22Rv1 (cell line): ENCODE results near the gene WDR54.
A peak's percentile ranks its signal among the peaks of the same experiment; 100 is the strongest.

Experiments
- H3K27ac ChIP-seq: fragments of 450-650 bp; 2 replicates; pipeline ENCODE4 v1.5.1; 2017
- ZFX ChIP-seq: fragments of 450-650 bp; IDR thresholded peaks from 2 replicates; pipeline ENCODE4 v1.6.1; 2017; ENCODE audit warnings: antibody characterized with exemption, borderline replicate concordance
- TF ChIP-seq, protein P1 (sequence below): fragments of 450-650 bp; IDR thresholded peaks from 2 replicates; pipeline ENCODE4 v1.5.1; 2017; ENCODE audit warnings: mild to moderate bottlenecking

WDR54 gene

DNA sequence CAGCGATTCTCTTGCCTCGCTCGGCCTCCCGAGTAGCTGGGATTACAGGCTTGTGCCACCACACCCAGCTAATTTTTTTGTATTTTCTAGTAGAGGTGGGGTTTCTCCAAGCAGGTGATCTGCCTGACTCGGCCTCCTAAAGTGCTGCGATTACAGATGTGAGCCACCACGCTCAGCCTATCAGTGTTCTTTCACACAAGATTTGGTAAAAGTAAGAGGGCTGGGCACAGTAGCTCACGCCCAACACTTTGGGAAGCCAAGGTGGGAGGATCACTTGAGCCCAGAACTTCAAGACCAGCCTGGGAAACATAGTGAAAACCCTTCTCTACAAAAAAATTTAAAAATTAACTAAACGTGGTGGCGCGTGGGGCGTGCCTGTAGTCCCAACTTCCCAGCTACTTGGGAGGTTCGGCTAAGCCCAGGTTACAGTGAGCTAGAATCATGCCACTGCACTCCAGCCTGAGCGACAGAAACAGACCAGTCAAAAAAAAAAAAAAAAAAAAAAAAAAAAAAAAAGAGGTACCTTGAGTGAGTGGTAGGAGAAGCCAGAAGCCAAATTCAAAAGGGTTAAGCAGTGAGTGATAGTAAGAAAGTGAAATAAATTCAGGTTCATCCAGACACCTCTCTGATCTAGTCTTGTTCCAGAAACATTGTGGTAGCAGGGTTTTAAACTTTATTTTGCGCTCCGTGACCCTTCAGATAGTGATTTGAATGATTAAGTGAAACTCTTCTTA is 50.0 kb downstream of the WDR54 start:
- TF ChIP-seq, protein P1, sequence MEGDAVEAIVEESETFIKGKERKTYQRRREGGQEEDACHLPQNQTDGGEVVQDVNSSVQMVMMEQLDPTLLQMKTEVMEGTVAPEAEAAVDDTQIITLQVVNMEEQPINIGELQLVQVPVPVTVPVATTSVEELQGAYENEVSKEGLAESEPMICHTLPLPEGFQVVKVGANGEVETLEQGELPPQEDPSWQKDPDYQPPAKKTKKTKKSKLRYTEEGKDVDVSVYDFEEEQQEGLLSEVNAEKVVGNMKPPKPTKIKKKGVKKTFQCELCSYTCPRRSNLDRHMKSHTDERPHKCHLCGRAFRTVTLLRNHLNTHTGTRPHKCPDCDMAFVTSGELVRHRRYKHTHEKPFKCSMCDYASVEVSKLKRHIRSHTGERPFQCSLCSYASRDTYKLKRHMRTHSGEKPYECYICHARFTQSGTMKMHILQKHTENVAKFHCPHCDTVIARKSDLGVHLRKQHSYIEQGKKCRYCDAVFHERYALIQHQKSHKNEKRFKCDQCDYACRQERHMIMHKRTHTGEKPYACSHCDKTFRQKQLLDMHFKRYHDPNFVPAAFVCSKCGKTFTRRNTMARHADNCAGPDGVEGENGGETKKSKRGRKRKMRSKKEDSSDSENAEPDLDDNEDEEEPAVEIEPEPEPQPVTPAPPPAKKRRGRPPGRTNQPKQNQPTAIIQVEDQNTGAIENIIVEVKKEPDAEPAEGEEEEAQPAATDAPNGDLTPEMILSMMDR = no peak
- TF ChIP-seq ZFX = no peak

DNA sequence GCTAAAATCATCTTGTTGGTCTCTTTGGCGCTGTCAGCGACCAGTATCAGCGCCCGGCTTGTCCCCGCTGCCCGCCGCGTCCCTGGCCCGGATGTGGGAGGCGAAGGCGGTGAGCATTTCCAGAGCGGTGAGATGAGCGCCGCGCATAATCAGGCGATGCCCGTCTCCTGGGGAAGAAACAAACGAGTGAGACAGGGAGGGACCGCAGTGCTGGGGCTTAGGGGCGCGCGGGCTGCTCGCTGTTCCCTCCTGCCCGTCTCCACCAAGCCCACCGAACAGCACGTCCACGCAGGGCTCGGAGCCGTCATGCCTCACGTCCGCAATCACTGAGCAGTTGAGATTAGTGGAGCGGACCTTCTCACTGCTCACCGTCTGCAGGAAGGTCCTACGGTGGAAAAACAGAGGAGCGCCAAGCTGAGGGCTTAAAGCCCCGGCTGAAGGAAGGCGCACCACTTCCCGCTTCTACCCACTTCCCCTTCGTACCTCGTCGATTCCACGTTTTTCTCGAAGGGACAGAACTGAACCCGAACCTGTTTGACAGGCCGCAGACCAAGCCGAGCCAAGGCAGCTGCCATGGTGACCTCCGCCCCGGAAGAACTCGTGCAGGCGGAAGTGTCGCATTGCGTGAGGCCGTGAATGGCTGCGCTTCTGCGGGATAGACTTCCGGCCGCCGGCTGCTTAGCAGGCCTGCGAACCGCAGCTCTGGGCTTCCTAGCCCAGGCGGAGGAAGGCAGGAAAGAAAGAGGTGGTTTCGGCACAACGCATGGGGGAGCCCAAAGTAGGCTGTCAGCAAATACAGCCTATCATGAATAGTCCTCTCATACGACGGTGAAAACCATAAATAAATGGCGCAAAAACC is 50.8 kb downstream of the WDR54 start, which contains the start of gene MRPL53:
TSS of gene MRPL53 (minus strand) at position 595 of the 859 bp plus-strand sequence. CDS start at position 575, 20 bp downstream.
- peak within 1 kb of the TSS; percentile 99 for H3K27ac ChIP-seq
- no peak for TF ChIP-seq ZFX
- TF ChIP-seq, protein P1 = no peak

More for the DNA sequence above, 50.0 kb downstream of the WDR54 start:
- peak overlapping the region; percentile 99 for H3K27ac ChIP-seq

DNA sequence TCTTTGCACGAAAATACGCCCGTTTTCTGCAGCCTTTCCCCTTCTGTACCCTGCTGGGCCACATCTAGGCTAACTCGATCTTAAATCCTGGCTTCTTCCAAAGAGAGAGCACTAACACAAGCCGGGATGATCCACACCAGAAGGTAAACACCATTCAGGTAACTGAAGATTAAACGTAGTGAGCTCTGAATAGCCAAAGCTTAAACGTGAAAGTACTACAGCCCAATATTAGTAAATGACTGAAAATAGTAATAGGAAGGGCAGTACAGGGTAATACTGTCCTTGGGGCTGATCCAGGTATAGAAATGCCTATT is 51.4 kb downstream of the WDR54 start:
- peak overlapping the region; percentile 99 for H3K27ac ChIP-seq
- TF ChIP-seq, protein P1 = no peak
- TF ChIP-seq ZFX = no peak

DNA sequence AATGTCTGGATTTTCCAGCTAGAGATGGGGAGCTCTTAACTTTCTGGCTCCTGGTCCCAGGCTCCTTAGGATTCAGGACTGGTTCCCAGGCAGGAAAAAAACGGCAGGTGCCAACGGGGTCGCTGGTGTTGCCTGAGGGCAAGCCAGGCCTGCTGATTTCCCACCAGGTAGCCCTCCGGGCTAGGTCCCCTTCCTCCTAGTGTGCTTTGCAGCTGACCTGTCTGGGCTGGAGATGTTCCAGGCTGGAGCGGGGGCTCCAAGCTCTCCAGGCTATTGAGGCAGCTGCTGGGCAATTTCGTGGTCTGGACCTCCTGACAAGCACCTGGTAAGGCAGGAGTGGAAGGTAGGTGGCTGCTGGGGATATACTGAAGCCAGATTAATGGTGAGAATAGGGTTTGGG is 53.0 kb downstream of the WDR54 start:
- no peak for TF ChIP-seq ZFX
- TF ChIP-seq, protein P1 = no peak
- no peak overlapping the region for H3K27ac ChIP-seq

DNA sequence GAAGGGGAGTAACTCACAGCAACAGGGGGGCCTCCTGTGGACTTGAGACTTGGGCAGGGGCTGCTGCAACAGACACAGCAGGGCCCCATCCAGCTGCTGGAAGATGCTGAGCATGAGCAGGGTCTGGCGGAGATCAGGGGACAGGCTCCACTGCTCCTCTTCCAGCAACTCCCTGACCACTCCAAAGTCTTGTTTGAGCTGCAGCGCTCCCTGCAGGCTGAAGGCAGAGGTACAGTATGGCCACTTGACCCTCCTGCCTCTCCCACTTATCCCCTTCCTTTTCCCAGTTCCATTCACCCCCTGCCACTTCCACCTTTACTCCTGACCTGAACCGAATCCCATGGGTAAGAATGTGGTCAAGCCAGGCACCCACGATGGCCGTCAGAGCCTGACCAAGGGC is 53.4 kb downstream of the WDR54 start:
- no peak overlapping the region for H3K27ac ChIP-seq
- TF ChIP-seq, protein P1 = peak; percentile 29
- no peak for TF ChIP-seq ZFX
